ENCODE measurements around the gene MYBBP1A. TPM values are rescaled to one million over a fixed set of nuclear protein-coding genes. Genes with fewer than 3 reads are reported as not detected.

The MYBBP1A gene
- polyA plus RNA-seq, 1 experiment: 24.1 TPM

DNA sequence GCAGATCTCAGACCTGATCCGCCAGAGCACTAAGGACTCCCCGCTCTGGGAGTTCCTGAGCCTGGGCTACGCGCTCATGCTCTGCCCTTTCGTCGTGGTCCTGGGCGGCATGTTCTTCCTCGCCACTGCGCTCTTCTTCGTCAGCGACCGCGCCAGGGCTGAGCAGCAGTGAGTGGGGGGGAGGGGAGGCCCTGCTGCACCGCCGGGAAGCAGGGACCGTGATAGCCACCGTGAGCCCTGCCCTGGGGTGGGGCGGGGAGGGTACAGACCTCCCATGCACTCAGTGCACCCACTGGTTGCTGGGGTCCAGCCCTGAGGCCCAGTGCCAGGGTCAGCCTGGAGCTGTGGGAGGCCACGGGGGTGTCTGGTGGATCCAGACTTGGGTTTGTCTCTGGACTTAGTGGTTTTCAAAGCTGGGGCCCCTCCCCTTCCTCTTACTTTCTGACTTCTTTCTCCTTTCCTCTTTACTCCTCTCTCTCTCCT, 18.9 kb downstream of the MYBBP1A start:
- CTCF ChIA-PET: interaction anchor here (1.0 kb wide), 1 partner anchor 20 kb away, joined by 3 read pairs; no protein-coding TSS in a partner anchor
- no peak for DNase-seq (ENCODE audit: low read depth)
- Histone ChIP-seq H3K4me3 (ENCODE audit: low read depth, low read length) (no peak overlapping the region), H3K36me3 (ENCODE audit: control insufficient read depth, insufficient read depth, low read length) (peaks cover 14% of the 10 kb centered on the region), H3K27me3 (ENCODE audit: control insufficient read depth, insufficient read depth, low read length) (no peaks in the 10 kb centered on the region)
- TF ChIP-seq, protein P1, sequence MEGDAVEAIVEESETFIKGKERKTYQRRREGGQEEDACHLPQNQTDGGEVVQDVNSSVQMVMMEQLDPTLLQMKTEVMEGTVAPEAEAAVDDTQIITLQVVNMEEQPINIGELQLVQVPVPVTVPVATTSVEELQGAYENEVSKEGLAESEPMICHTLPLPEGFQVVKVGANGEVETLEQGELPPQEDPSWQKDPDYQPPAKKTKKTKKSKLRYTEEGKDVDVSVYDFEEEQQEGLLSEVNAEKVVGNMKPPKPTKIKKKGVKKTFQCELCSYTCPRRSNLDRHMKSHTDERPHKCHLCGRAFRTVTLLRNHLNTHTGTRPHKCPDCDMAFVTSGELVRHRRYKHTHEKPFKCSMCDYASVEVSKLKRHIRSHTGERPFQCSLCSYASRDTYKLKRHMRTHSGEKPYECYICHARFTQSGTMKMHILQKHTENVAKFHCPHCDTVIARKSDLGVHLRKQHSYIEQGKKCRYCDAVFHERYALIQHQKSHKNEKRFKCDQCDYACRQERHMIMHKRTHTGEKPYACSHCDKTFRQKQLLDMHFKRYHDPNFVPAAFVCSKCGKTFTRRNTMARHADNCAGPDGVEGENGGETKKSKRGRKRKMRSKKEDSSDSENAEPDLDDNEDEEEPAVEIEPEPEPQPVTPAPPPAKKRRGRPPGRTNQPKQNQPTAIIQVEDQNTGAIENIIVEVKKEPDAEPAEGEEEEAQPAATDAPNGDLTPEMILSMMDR (IDR thresholded peaks at IDR 0.05; ENCODE audit: insufficient read depth, low read depth, low read length): no peak
- POLR2A ChIA-PET: no interaction called here

DNA sequence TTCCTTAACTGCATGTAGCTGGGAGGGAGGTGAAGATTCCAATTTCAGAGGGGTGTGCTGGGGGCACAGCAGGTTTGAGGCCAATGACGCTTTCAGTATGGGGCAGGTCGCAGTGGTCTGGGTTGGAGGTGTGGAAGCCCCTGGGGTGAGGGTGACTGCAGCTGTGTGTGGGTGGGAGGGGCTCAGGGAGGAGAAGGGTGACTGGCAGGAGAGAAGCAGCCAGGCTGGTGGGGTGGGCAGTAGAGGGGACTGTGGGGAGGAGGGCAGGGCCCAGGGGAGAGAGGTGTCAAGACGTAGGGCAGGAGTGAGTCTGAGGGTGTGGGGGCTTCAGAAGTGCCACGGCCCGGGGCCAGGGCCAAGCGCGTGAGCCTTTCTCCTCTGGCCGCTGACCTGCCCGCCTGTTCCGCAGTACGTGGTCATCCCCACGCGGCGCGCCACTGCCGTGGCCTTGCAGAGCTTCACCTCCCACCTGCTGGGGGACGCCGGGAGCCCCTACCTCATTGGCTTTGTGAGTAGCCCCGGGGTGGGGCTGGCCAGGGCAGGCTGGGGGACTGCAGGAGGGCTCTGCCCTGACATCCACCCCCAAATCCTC, 19.4 kb downstream of the MYBBP1A start:
- POLR2A ChIA-PET: no interaction called here
- TF ChIP-seq, protein P1 (IDR thresholded peaks at IDR 0.05; ENCODE audit: insufficient read depth, low read depth, low read length): no peak
- H3K27me3 ChIP-seq (ENCODE audit: control insufficient read depth, insufficient read depth, low read length): 0 out of 2 replicates have a peak, but pooled peaks cover 2% of the 10 kb centered on the region
- no peak for DNase-seq (ENCODE audit: low read depth)
- peaks cover 13% of the 10 kb centered on the region for H3K36me3 ChIP-seq (ENCODE audit: control insufficient read depth, insufficient read depth, low read length)
- H3K4me3 ChIP-seq (ENCODE audit: low read depth, low read length): no peak overlapping the region
- CTCF ChIA-PET: interaction anchor here (1.0 to 1.3 kb wide), 2 partner anchors 19 to 31 kb away, joined by 3 to 4 read pairs; no protein-coding TSS in a partner anchor

DNA sequence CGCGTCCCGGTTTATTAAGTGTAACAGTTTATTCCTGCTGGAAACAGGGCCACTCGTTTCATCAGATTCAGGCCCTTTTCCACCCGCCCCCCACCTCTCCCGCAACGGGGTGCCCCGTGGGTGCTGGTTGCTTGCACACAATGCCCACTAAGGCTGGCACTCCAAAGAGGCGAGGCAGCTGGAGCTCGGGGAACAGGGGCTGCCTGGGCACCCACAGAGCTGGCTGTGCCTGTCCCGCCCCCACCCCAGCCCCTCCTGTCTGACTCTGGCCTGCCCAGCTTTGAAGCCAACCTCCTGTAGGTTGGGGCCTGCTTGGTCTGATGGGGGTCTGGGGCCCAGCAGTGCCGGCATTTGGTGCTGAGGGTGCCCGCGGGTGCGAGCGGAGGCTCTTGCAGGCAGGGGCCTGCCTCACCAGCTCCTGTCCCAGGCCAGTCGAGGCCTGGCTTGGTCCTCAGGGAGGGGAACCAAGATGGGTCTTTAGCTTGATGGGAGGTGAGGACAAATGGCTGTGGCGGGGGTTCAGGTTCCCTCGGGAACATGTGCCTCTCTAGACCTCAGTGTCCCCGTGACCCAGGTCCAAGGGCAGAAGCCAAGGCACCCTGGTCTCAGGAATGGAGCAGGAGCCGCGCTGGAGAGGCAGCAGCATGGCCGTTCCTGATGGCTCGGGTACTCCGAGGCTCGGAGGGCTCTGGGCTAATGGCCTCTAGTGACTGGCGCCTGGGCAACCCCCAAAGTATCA, 20.1 kb downstream of the MYBBP1A start:
- peaks cover 8% of the 10 kb centered on the region for H3K36me3 ChIP-seq (ENCODE audit: control insufficient read depth, insufficient read depth, low read length)
- ChIA-PET POLR2A (no interaction called here), CTCF (interaction anchor here (1.0 to 1.3 kb wide), 2 partner anchors 10 to 32 kb away, joined by 3 to 4 read pairs; no protein-coding TSS in a partner anchor)
- H3K27me3 ChIP-seq (ENCODE audit: control insufficient read depth, insufficient read depth, low read length): 0 out of 2 replicates have a peak, but pooled peaks cover 2% of the 10 kb centered on the region
- no peak overlapping the region for H3K4me3 ChIP-seq (ENCODE audit: low read depth, low read length)
- TF ChIP-seq, protein P1 (IDR thresholded peaks at IDR 0.05; ENCODE audit: insufficient read depth, low read depth, low read length): no peak
- no peak for DNase-seq (ENCODE audit: low read depth)

DNA sequence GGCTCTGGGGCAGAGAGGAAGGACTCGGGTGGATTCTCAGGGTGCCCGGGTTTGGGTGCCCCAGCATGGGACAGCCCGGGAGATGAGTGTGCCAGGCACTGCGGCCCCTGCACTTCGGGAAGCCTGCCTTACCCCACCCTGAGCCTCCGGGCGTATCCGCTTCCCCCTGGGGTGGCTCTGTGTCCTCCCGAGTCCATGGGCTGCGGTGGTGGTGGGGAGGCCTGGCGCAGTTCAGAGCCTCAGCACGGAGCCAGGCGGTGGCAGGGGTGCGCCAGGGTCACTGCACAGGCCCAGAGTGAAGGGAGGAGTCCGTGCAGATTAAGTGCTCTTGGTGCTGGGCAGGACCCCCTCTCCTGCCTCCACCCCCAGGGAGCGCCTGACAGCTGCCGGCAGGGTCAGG, 20.7 kb downstream of the MYBBP1A start:
- POLR2A ChIA-PET: no interaction called here
- H3K27me3 ChIP-seq (ENCODE audit: control insufficient read depth, insufficient read depth, low read length): 0 out of 2 replicates have a peak, but pooled peaks cover 2% of the 10 kb centered on the region
- TF ChIP-seq, protein P1 (IDR thresholded peaks at IDR 0.05; ENCODE audit: insufficient read depth, low read depth, low read length): no peak
- CTCF ChIA-PET: interaction anchor here (1.0 to 1.3 kb wide), 2 partner anchors 10 to 32 kb away, joined by 3 to 4 read pairs; no protein-coding TSS in a partner anchor
- DNase-seq (ENCODE audit: low read depth): no peak
- H3K4me3 ChIP-seq (ENCODE audit: low read depth, low read length): no peak overlapping the region
- H3K36me3 ChIP-seq (ENCODE audit: control insufficient read depth, insufficient read depth, low read length): peaks cover 7% of the 10 kb centered on the region
